K562 (cell line): ENCODE data around the gene RGS7BP. TPM values are rescaled to one million over a fixed set of nuclear protein-coding genes. Genes with fewer than 3 reads are reported as not detected.

Experiments used
- ATAC-seq: fragments of 200-7000 bp; cut with Tn5 transposase; 3 replicates; pipeline ENCODE4 v1.9.1; 2020; ENCODE audit warnings: moderate library complexity
- BruUV-seq: library from RNA; stranded (reverse); fragments of 400-500 nt; replicated peaks from 2 replicates; lab custom pipeline; 2021; lab: Mats Ljungman, UMichigan
- CTCF ChIA-PET: fragments of 300-600 bp; formaldehyde crosslinking; extraction: SDS; loops from one replicate; lab custom pipeline; 2021; ENCODE audit warnings: low intra/inter-chr PET ratio; lab: Yijun Ruan, JAX
- POLR2A ChIA-PET: fragments of 300-600, 350-650 bp; sonication (Branson Sonifier 250); formaldehyde crosslinking; extraction: SDS; loops from one replicate; lab custom pipeline; 2021; ENCODE audit warnings: antibody characterized with exemption, inconsistent platforms; lab: Yijun Ruan, JAX
- DNase-seq, 4 experiments: peaks; one replicate each; pipeline versions ENCODE4 v3.0.0 to v3.0.0-alpha.2; 2011 to 2018; ENCODE audit warnings: low spot score in 3 of 4, mixed read lengths in 3 of 4; ENCODE audit errors: extremely low read depth in 1 of 4
- FAIRE-seq: peaks from 2 replicates; lab custom pipeline; 2011; peaks lifted over from hg19 to GRCh38; lab: Jason Lieb, UNC
- H2AFZ ChIP-seq: 2 replicates; pipeline ENCODE4 v1.6.0; 2011; ENCODE audit warnings: low read depth, low read length, control low read depth, inconsistent platforms
- H3K27ac ChIP-seq: fragments of 200-600 bp; 3 replicates; pipeline ENCODE4 v1.8.0; 2011; ENCODE audit warnings: low read depth, mild to moderate bottlenecking, control low read depth, inconsistent platforms, low read length, moderate library complexity, mixed read lengths; ENCODE audit errors: extremely low read depth
- H3K27me3 ChIP-seq, 2 experiments: fragments of 300-600 bp in 1 of 2; 2 replicates in 1 of 2; 3 replicates in 1 of 2; pipeline versions ENCODE4 v1.6.0 to v1.8.0; 2011; ENCODE audit warnings: inconsistent platforms in 2 of 2, low read length in 2 of 2, mild to moderate bottlenecking in 1 of 2, mixed read lengths in 1 of 2, moderate library complexity in 1 of 2; ENCODE audit not compliant: control insufficient read depth in 2 of 2, insufficient read depth in 2 of 2
- H3K36me3 ChIP-seq: fragments of 300-600 bp; 3 replicates; pipeline ENCODE4 v1.8.0; 2011; ENCODE audit warnings: mild to moderate bottlenecking, low read length, inconsistent platforms; ENCODE audit not compliant: control insufficient read depth, insufficient read depth
- H3K4me1 ChIP-seq, 2 experiments: fragments of 200-600 bp in 1 of 2; replicated peaks in 1 of 2; 2 replicates in 1 of 2; 3 replicates in 1 of 2; pipeline versions ENCODE4 v1.5.1 to v1.8.0; 2011; ENCODE audit warnings: inconsistent platforms in 2 of 2, low read length in 2 of 2, mild to moderate bottlenecking in 1 of 2, mixed read lengths in 1 of 2, moderate library complexity in 1 of 2; ENCODE audit not compliant: control insufficient read depth in 2 of 2, insufficient read depth in 2 of 2
- H3K4me2 ChIP-seq: 2 replicates; pipeline ENCODE4 v1.6.1; 2011; ENCODE audit warnings: low read length, control low read depth, inconsistent platforms, mixed read lengths; ENCODE audit not compliant: insufficient read depth
- H3K4me3 ChIP-seq: fragments of 200-600 bp; sonication (generic), shearing (Covaris generic); 2 replicates; pipeline ENCODE4 v1.5.1; 2016; ENCODE audit warnings: control low read depth, inconsistent platforms
- H3K79me2 ChIP-seq: fragments of 200-600 bp; 3 replicates; pipeline ENCODE4 v1.8.0; 2011; ENCODE audit warnings: low read length, inconsistent platforms; ENCODE audit not compliant: control insufficient read depth, insufficient read depth
- H3K9ac ChIP-seq, 2 experiments: 2 replicates each; pipeline versions ENCODE4 v1.6.0 to v1.6.1; 2011; ENCODE audit warnings: low read depth in 2 of 2, low read length in 2 of 2, control low read depth in 1 of 2, inconsistent platforms in 1 of 2, mild to moderate bottlenecking in 1 of 2, mixed read lengths in 1 of 2; ENCODE audit not compliant: insufficient read depth in 1 of 2
- H3K9me1 ChIP-seq: one replicate; pipeline ENCODE4 v1.6.0; 2011; ENCODE audit warnings: inconsistent platforms, mild to moderate bottlenecking, low read length, moderate library complexity; ENCODE audit not compliant: control insufficient read depth, insufficient read depth
- H3K9me3 ChIP-seq: replicated peaks from 2 replicates; pipeline ENCODE4 v1.5.1; 2011; ENCODE audit warnings: low read depth, low read length, inconsistent platforms; ENCODE audit not compliant: control insufficient read depth, insufficient read depth
- H4K20me1 ChIP-seq: replicated peaks from 2 replicates; pipeline ENCODE4 v1.6.1; 2011; ENCODE audit warnings: low read length, inconsistent platforms, mixed read lengths; ENCODE audit not compliant: control insufficient read depth, insufficient read depth
- CAMTA2 ChIP-seq: fragments of 250-450 bp; sonication (Bioruptor Pico); conservative IDR thresholded peaks from 2 replicates; pipeline ENCODE4 v1.5.1; 2022
- DIDO1 ChIP-seq: fragments of 450-650 bp; IDR thresholded peaks from 2 replicates; pipeline ENCODE4 v1.6.1; 2016; ENCODE audit warnings: low read depth, missing biosample characterization, missing genetic modification characterization
- FOXJ3 ChIP-seq: sonication (generic); formaldehyde crosslinking; IDR thresholded peaks from 2 replicates; pipeline ENCODE4 v1.4.0; 2020; ENCODE audit warnings: mild to moderate bottlenecking, missing genetic modification reagents
- KLF13 ChIP-seq: fragments of 450-650 bp; IDR thresholded peaks from 2 replicates; pipeline ENCODE4 v1.6.1; 2016; ENCODE audit warnings: missing genetic modification characterization, low read depth, mild to moderate bottlenecking, missing compliant biosample characterization, moderate library complexity, borderline replicate concordance
- RUNX1 ChIP-seq: sonication (generic); IDR thresholded peaks from 2 replicates; pipeline ENCODE4 v1.6.1; 2016; ENCODE audit warnings: antibody characterized with exemption, low read depth
- TEAD4 ChIP-seq, 2 experiments: sonication (generic) in 1 of 2; formaldehyde crosslinking in 1 of 2; IDR thresholded peaks; 2 replicates each; pipeline versions ENCODE4 v1.6.1 to v1.8.0; 2012 to 2022; ENCODE audit warnings: borderline replicate concordance in 1 of 2, inconsistent platforms in 1 of 2, low read length in 1 of 2, mild to moderate bottlenecking in 1 of 2, missing genetic modification reagents in 1 of 2
- ZNF263 ChIP-seq: sonication (generic); formaldehyde crosslinking; IDR thresholded peaks from 2 replicates; pipeline ENCODE4 v1.8.0; 2022; ENCODE audit warnings: mild to moderate bottlenecking, missing genetic modification reagents, borderline replicate concordance
- ZNF655 ChIP-seq: fragments of 250-450 bp; sonication (Bioruptor Pico); IDR thresholded peaks from 2 replicates; pipeline ENCODE4 v1.5.0; 2021
- in situ Hi-C: fragments of 300-500 bp; cut with MboI; formaldehyde crosslinking; loops from 4 replicates; pipeline ENCODE4 v1.15.0; 2018; ENCODE audit warnings: inconsistent platforms, mixed read lengths
- intact Hi-C: fragments of 100-400 bp; cut with micrococcal nuclease; formaldehyde crosslinking; loops from 2 replicates; pipeline ENCODE4 v1.14.2; 2022
- polyA plus RNA-seq, 8 experiments: library from polyadenylated mRNA; depleted of rRNA in 4 of 8; stranded (reverse) in 5 of 8; unstranded in 3 of 8; fragments of >200 nt; fragmentation: Nextera tagmentation in 2 of 8; fragmentation: Illumina TruSeq in 1 of 8; extraction: Ambion mirVana in 2 of 8; extraction: Trizol in 1 of 8; gene quantifications; 2 replicates each; pipeline versions ENCODE4 v1.2.1 to v1.2.3, GENCODE V29; 2011 to 2014; ENCODE audit warnings: inconsistent platforms in 1 of 8, missing spikeins in 1 of 8
- total RNA-seq, 7 experiments: library from RNA; depleted of rRNA in 6 of 7; stranded (reverse); fragments of >200 nt in 6 of 7; fragmentation: Illumina TruSeq in 2 of 7; extraction: Trizol in 2 of 7; gene quantifications; 2 replicates each; pipeline versions ENCODE4 v1.2.1 to v1.2.3, GENCODE V29; 2011 to 2021; ENCODE audit warnings: low replicate concordance in 1 of 7

Gene RGS7BP
- total and polyA plus RNA-seq, 9 of the 15 experiments (the other 6 are each of a cell fraction or from before 2014, with no cell fraction given) = not detected

- no peak for TF ChIP-seq FOXJ3
- no peak for TF ChIP-seq CAMTA2 (CRISPR knock-in tag)
- no peak for TF ChIP-seq RUNX1
- TF ChIP-seq ZNF263 (CRISPR knock-in tag) = no peak
- TF ChIP-seq TEAD4 (IDR thresholded peaks at IDR 0.05; ENCODE audit: low read length) = no peak
- TF ChIP-seq TEAD4 (CRISPR knock-in tag; IDR thresholded peaks at IDR 0.05; ENCODE audit: borderline replicate concordance) = no peak
- no peak for TF ChIP-seq DIDO1 (tag)
- TF ChIP-seq KLF13 = no peak
- no peak for TF ChIP-seq ZNF655
- no peak for FAIRE-seq
- DNase-seq = no peak
- Histone ChIP-seq H3K79me2 (no peaks in the 10 kb centered on the region), H3K4me2 (no peak overlapping the region), H3K36me3 (no peaks in the 10 kb centered on the region), H3K9me3 (no peaks in the 10 kb centered on the region), H3K4me3 (no peak overlapping the region), H4K20me1 (no peaks in the 10 kb centered on the region), H3K9me1 (no peaks in the 10 kb centered on the region), H3K4me1 (no peaks in the 10 kb centered on the region), H3K27me3 (no peaks in the 10 kb centered on the region), H2AFZ (peak overlapping the region; percentile 6; the same call in 1 of the 2 replicates), H3K27ac (no peak overlapping the region), H3K9ac (no peak overlapping the region)
- intact Hi-C loops = no loop called here
- ChIA-PET CTCF (no interaction called here), POLR2A (interaction anchor here (1.6 kb wide), 1 partner anchor 8 kb away, joined by 7 read pairs; no protein-coding TSS in a partner anchor)
- no TSS peak for BruUV-seq
- in situ Hi-C loops = loop anchor here (25.0 kb wide), 1 partner anchor 842 kb away; the partner anchor contains the start of gene ADAMTS6
- ATAC-seq = no peak
These were observed 139.0 kb downstream of the RGS7BP start for GRCh38 chr5:64644831-64645230.
